Measurements from ENCODE around the gene LHFPL6. TPM values are rescaled to one million over a fixed set of nuclear protein-coding genes. Genes with fewer than 3 reads are reported as not detected.

Gene LHFPL6
- total RNA-seq, 1 donor from 2014 or later = 112 TPM

GRCh38 chr13:39313721-39314120, 289.3 kb downstream of the LHFPL6 start:
- no peak for DNase-seq (ENCODE audit: low spot score)

DNA sequence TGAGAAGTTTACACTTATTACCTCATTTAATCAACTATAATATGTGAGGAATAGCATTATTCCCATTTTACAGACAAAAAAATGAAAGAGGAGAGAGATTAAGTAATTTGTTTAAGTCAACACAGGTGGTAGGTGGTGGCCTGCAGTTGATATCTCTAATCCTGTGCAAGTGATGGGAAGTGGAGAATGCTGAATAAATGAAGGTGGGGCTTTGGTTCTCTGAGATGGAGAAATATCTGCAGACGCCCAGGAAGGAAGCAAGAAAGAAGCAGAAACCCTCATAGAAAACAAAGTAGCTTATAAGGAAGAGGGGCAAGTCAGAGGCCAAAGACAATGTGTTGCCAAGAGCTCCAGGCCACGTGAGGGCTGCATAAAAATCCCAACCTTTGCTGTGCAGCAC, 290.4 kb downstream of the LHFPL6 start:
- no peak for DNase-seq (ENCODE audit: low spot score)

DNA sequence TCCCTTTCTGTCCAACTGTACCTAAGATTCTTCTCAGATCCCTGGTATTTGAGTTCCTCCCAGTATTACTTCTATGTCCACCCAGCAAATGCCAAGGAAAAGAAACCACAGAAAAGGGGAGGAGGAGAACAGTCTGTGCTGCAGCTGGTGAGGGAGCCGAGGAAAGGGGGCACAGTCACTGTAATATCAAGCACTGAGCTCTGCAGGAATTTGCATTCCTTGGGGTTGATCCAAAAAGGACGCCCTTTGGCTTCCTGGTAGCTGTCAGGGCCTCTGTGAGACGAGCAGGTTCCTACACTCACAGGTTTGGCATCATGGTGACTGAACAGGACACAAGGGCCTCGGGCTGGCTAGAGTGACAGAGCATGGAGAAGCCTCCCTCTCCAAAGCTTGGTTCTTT, 291.4 kb downstream of the LHFPL6 start:
- no peak for DNase-seq (ENCODE audit: low spot score)

- no peak for DNase-seq (ENCODE audit: low spot score)
These were observed 292.0 kb downstream of the LHFPL6 start for GRCh38 chr13:39310961-39311360.

- no peak for DNase-seq (ENCODE audit: low spot score)
These were observed 296.1 kb downstream of the LHFPL6 start for GRCh38 chr13:39306639-39307589.

- DNase-seq (ENCODE audit: low spot score) = no peak
These were observed 300.2 kb downstream of the LHFPL6 start for GRCh38 chr13:39302820-39303219.

- DNase-seq (ENCODE audit: low spot score) = no peak
These were observed 304.0 kb downstream of the LHFPL6 start for GRCh38 chr13:39298951-39299350.

GRCh38 chr13:39297664-39298171, 305.3 kb downstream of the LHFPL6 start:
- DNase-seq (ENCODE audit: low spot score) = no peak

DNA sequence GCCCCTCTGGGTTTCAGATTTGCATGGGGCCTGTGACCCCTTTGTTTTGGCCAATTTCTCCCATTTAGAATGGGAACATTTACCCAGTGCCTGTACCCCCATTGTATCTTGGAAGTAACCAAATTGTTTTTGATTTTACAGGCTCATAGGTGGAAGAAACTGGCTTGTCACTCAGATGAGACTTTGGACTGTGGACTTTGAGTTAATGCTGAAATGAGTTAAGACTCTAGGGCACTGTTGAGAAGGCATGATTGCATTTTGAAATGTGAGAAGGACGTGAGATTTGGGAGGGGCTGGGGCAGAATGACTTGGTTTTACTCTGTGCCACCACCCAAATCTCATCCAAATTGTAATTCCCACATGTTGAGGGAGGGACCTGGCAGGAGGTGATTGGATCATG, 306.0 kb downstream of the LHFPL6 start:
- no peak for DNase-seq (ENCODE audit: low spot score)

DNA sequence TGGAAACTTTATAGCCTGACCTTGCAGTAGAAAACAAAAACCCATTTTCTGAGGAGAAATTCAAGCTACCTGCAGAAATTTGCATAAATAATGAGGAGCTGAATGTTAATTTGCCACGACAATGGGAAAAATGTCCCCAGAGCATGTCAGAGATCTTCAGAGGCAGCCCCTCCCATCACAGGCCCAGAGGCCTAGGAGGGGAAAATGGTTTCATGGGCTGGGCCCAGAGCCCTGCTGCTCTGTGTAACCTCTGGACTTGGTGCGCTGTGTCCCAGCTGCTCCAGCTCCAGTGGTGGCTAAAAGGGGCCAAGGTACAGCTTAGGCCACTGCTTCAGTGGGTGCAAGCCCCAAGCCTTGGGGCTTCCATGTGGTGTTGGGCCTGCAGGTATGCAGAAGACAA, 306.8 kb downstream of the LHFPL6 start:
- DNase-seq (ENCODE audit: low spot score) = no peak

Other genes with a start within 250 kb of the LHFPL6 start
- 27.1 TPM for gene COG6, start 52.5 kb upstream of the LHFPL6 start, total RNA-seq